Peyer's patch (tissue), 4 donors: Measurements from ENCODE around the gene SLC25A26.

Source experiments
- CTCF ChIP-seq, 6 experiments: fragments of 450-650 bp in 4 of 6; fragments of 200-600 bp in 2 of 6; sonication (generic) in 1 of 6; IDR thresholded peaks; one replicate each; pipeline ENCODE4 v1.5.1; 2017 to 2019; ENCODE audit warnings: antibody characterized with exemption in 6 of 6, mild to moderate bottlenecking in 3 of 6, moderate library complexity in 1 of 6
- POLR2A ChIP-seq, 2 donors: fragments of 450-650 bp; IDR thresholded peaks; one replicate each; pipeline ENCODE4 v1.5.1; 2017; ENCODE audit warnings: antibody characterized with exemption in 2 of 2, mild to moderate bottlenecking in 2 of 2, moderate library complexity in 2 of 2

- no peak for TF ChIP-seq CTCF (IDR thresholded peaks at IDR 0.05)
- TF ChIP-seq POLR2A (IDR thresholded peaks at IDR 0.05) = no peak
These were observed 34.3 kb upstream of the SLC25A26 start for GRCh38 chr3:66186545-66186944.
